Sigmoid colon (tissue), 7 donors: ENCODE results near the gene PPP2R2C. TPM values are rescaled to one million over a fixed set of nuclear protein-coding genes. Genes with fewer than 3 reads are reported as not detected.

Source experiments
- DNase-seq: peaks from one replicate; pipeline ENCODE4 v3.0.0-alpha.2; 2019
- H3K27ac ChIP-seq, 4 donors: fragments of 200-600 bp; sonication (generic); one replicate each; pipeline ENCODE4 v1.5.1; 2016 to 2019; ENCODE audit warnings: mild to moderate bottlenecking in 1 of 4
- H3K27me3 ChIP-seq, 3 donors: fragments of 200-600 bp; sonication (generic); one replicate each; pipeline ENCODE4 v1.5.1; 2019; ENCODE audit warnings: mild to moderate bottlenecking in 1 of 3
- H3K36me3 ChIP-seq, 4 donors: fragments of 200-600 bp; sonication (generic); one replicate each; pipeline ENCODE4 v1.5.1; 2016 to 2019
- H3K4me1 ChIP-seq, 4 donors: fragments of 200-600 bp; sonication (generic); one replicate each; pipeline ENCODE4 v1.5.1; 2017 to 2019
- H3K4me3 ChIP-seq, 4 donors: fragments of 200-600 bp; sonication (generic); one replicate each; pipeline ENCODE4 v1.5.1; 2017 to 2019; ENCODE audit warnings: mild to moderate bottlenecking in 2 of 4, moderate library complexity in 1 of 4
- H3K9me3 ChIP-seq, 4 donors: fragments of 200-600 bp in 3 of 4; sonication (generic) in 3 of 4; one replicate each; pipeline versions ENCODE4 v1.5.1 to v1.6.1; 2013 to 2019
- EP300 ChIP-seq, 4 donors: sonication (generic); formaldehyde crosslinking; IDR thresholded peaks; one replicate each; pipeline ENCODE4 v1.6.1; 2017; ENCODE audit warnings: antibody characterized with exemption in 4 of 4
- POLR2A ChIP-seq, 2 donors: fragments of 450-650 bp; IDR thresholded peaks; one replicate each; pipeline ENCODE4 v1.6.1; 2016; ENCODE audit warnings: antibody characterized with exemption in 2 of 2, mild to moderate bottlenecking in 2 of 2, moderate library complexity in 2 of 2
- POLR2AphosphoS5 ChIP-seq, 4 donors: sonication (generic); formaldehyde crosslinking; IDR thresholded peaks; one replicate each; pipeline ENCODE4 v1.6.1; 2017; ENCODE audit warnings: antibody characterized with exemption in 4 of 4
- WGBS, 2 donors: extraction: QIAGEN DNeasy Blood & Tissue Kit; methylation state at CpG; one replicate each; pipeline ENCODE4 v1.1.7; 2013; 5-methylcytosine and 5-hydroxymethylcytosine counted together
- intact Hi-C: fragments of 100-400 bp; cut with DNase I; formaldehyde crosslinking; loops from one replicate; pipeline ENCODE4 v1.15.1; 2023
- polyA plus RNA-seq, 3 donors: library from polyadenylated mRNA; stranded (reverse); fragments of 200-250 nt; gene quantifications; one replicate each; pipeline ENCODE4 v1.2.3, GENCODE V29; 2013
- total RNA-seq, 4 donors: library from RNA; depleted of rRNA; stranded (reverse); fragments of >200 nt; gene quantifications; one replicate each; pipeline ENCODE4 v1.1.0, GENCODE V29; 2016
- TF ChIP-seq, protein P1 (sequence below), 4 experiments: fragments of 450-650 bp in 3 of 4; fragments of 200-600 bp in 1 of 4; IDR thresholded peaks; one replicate each; pipeline ENCODE4 v1.5.1; 2016 to 2019; ENCODE audit warnings: antibody characterized with exemption in 4 of 4, mild to moderate bottlenecking in 3 of 4, moderate library complexity in 2 of 4
- donor health status: healthy with polysubstance abuse.
- donor health status: Bipolar disorder and iron deficiency.
- donor health status: healthy.

Gene PPP2R2C
- total and polyA plus RNA-seq, 7 donors: 0.49 to 2.8 (median 1.1) TPM; not detected in 2

DNA sequence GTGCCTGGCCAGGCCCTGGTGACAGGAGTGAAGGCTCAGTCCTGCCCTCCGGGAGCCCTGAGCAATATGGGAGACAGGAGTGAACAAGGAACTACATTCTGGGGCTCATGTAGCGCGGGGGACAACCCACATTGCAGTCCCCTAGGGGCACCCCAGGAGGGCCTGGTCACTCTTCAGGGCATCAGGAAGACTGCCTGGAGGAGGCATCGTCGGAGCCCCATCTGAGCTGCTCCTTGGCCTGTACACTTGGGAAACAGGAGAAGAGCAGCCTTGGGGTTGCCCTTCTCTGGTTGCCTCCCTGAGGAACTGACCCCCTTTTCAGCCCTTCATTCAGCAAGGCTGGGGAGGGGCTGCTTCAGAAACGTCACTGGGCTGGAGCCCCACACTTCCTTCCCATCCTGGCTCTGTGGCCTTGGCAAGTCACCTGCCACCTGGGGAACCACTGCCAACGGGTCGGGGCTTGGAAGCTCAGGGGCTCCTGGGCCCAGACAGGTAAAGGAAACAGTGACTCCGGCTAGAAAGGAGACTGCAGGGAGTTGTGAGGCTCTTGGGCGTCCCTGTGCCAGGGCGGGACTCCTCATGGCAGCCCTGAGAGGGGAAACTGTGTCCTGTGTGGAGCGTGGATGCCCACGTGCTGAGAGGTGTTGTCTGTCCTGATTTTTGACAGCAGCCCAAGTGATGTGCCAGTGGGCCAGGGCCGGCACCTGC lies 192.7 kb downstream of the PPP2R2C start:
- intact Hi-C loops: loop anchor here (10.0 kb wide), 2 partner anchors 295 to 505 kb away; partner anchors contain the start of genes KIAA0232 and MAN2B2
- H3K27me3 ChIP-seq: no peaks in the 10 kb centered on the region
- no peaks in the 10 kb centered on the region for H3K9me3 ChIP-seq
- H3K4me1 ChIP-seq: peaks cover 0 to 71% (median 64%) of the 10 kb centered on the region in 4 donors
- peaks cover 0 to 33% (median 14%) of the 10 kb centered on the region in 4 donors for H3K36me3 ChIP-seq
- peak overlapping the region in 2 of 4 donors; percentile 93 to 96 for H3K27ac ChIP-seq
- DNase-seq: no peak
- TF ChIP-seq, protein P1, sequence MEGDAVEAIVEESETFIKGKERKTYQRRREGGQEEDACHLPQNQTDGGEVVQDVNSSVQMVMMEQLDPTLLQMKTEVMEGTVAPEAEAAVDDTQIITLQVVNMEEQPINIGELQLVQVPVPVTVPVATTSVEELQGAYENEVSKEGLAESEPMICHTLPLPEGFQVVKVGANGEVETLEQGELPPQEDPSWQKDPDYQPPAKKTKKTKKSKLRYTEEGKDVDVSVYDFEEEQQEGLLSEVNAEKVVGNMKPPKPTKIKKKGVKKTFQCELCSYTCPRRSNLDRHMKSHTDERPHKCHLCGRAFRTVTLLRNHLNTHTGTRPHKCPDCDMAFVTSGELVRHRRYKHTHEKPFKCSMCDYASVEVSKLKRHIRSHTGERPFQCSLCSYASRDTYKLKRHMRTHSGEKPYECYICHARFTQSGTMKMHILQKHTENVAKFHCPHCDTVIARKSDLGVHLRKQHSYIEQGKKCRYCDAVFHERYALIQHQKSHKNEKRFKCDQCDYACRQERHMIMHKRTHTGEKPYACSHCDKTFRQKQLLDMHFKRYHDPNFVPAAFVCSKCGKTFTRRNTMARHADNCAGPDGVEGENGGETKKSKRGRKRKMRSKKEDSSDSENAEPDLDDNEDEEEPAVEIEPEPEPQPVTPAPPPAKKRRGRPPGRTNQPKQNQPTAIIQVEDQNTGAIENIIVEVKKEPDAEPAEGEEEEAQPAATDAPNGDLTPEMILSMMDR (IDR thresholded peaks at IDR 0.05): no peak
- TF ChIP-seq EP300 (IDR thresholded peaks at IDR 0.05) (no peak), POLR2A (IDR thresholded peaks at IDR 0.05) (no peak)
- WGBS, 2 donors: 89 to 92% methylated on average over 14 of the region's 14 CpGs
- no peak overlapping the region for H3K4me3 ChIP-seq

DNA sequence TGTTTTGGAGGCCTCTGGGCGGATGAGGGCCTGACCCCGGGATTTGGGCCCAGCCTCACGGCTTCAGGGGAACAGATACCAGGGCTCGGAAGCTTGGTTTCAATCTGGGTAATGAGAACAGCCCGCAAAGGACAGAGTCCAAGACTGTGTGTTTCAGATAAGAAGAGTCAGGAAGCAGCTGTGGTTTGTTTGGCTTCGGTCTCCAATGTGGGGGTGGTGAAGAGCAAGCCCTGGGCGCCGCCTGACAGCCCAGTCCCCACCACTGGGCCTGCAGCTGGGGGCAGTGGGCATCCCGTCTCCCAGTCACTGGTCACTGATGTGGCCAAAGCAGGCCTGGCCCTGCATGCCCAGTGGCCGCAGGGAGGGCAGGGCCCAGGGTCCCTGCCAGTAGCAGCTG lies 193.6 kb downstream of the PPP2R2C start:
- Histone ChIP-seq H3K27ac (peak overlapping the region; percentile 12 to 96 (median 58)), H3K27me3 (no peaks in the 10 kb centered on the region), H3K4me1 (peaks cover 0 to 81% (median 71%) of the 10 kb centered on the region in 4 donors), H3K9me3 (no peaks in the 10 kb centered on the region), H3K4me3 (no peak overlapping the region), H3K36me3 (peaks cover 0 to 30% (median 14%) of the 10 kb centered on the region in 4 donors)
- 11 to 16% methylated on average over 10 of the region's 10 CpGs for WGBS, 2 donors
- no peak for DNase-seq
- TF ChIP-seq, protein P1 (IDR thresholded peaks at IDR 0.05): no peak
- TF ChIP-seq POLR2AphosphoS5 (IDR thresholded peaks at IDR 0.05) (peak in 3 of 4 donors; percentile 11 to 48 (median 37)), POLR2A (IDR thresholded peaks at IDR 0.05) (no peak), EP300 (IDR thresholded peaks at IDR 0.05) (no peak)
- intact Hi-C loops: loop anchor here (10.0 kb wide), 2 partner anchors 296 to 506 kb away; partner anchors contain the start of genes KIAA0232 and MAN2B2

DNA sequence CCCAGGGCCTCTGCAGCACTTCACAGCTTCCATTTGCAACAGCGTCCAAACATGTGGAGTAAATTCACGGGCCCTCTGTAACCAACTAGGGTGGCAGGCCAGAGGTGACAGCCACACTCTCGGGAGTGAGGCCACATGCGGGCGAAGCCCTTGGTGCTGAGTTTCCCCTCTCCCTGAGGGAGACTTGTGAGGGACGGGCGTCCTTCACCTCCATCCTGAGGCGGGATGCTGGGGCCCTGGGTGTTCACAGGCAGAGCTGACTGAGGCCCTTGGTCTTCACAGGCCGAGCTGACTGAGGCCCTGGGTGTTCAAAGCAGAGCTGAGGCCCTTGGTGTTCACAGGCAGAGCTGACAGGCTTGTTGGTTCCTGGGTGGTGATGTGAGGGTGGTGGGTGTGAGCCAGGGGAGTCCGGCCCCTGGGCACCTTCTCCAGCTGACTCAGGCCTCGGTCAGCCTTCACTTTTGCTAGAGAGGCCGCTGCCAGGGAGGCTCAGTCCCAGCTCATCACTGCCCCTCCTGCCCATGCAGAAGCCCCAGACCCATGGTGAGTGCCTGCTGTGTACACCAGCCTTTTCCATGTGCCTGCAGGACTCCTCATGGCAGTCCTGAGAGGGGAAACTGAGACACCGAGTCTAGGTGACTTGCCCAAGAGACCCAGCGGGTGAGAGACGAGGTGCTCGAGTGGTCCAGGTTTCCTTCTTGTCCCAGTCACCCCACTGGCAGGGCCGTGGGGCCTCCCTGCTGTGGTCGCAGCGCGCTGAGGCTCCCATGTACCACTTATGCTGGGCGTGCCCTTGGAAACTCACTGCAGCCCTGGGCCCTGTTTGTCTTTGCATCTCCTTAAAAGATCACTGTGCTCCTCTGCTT lies 194.2 kb downstream of the PPP2R2C start:
- H3K27ac ChIP-seq: peak overlapping the region; percentile 12 to 96 (median 58)
- TF ChIP-seq POLR2AphosphoS5 (IDR thresholded peaks at IDR 0.05) (no peak), EP300 (IDR thresholded peaks at IDR 0.05) (no peak), POLR2A (IDR thresholded peaks at IDR 0.05) (no peak)
- TF ChIP-seq, protein P1 (IDR thresholded peaks at IDR 0.05): no peak
- H3K36me3 ChIP-seq: peaks cover 0 to 30% (median 14%) of the 10 kb centered on the region in 4 donors
- H3K27me3 ChIP-seq: no peaks in the 10 kb centered on the region
- no peak overlapping the region for H3K4me3 ChIP-seq
- intact Hi-C loops: loop anchor here (10.0 kb wide), 2 partner anchors 297 to 507 kb away; partner anchors contain the start of genes KIAA0232 and MAN2B2
- H3K4me1 ChIP-seq: peaks cover 0 to 81% (median 75%) of the 10 kb centered on the region in 4 donors
- WGBS, 2 donors: 70 to 76% methylated on average over 21 of the region's 21 CpGs
- no peaks in the 10 kb centered on the region for H3K9me3 ChIP-seq
- no peak for DNase-seq

DNA sequence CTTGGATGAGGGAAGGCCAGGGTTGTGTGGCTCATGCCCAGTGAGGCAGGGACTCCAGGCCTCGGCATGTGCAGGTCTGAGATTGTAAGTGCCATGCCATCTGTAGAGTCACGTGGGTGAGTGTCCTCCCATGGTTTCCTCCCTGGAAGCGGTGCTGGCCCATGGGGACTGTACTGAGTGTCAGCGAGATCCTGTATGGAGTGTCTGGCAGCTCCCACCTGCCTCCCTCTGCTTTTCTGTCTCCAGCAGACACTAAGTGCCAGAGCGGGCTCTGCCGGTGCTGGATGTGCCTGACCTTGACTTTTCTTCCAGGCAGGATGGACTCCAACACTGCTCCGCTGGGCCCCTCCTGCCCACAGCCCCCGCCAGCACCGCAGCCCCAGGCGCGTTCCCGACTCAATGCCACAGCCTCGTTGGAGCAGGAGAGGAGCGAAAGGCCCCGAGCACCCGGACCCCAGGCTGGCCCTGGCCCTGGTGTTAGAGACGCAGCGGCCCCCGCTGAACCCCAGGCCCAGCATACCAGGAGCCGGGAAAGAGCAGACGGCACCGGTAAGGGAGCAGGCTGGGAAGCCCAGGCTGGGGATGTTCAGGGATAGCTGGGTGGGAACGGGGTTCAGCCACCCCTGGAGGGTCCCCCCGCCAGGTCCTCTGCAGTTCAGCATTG lies 195.1 kb downstream of the PPP2R2C start:
- TF ChIP-seq POLR2A (IDR thresholded peaks at IDR 0.05): no peak
- no peak for TF ChIP-seq EP300 (IDR thresholded peaks at IDR 0.05)
- Histone ChIP-seq H3K9me3 (no peaks in the 10 kb centered on the region), H3K4me3 (no peak overlapping the region), H3K4me1 (peaks cover 0 to 81% (median 75%) of the 10 kb centered on the region in 4 donors), H3K27ac (peak overlapping the region; percentile 61 to 96 (median 86)), H3K27me3 (no peaks in the 10 kb centered on the region), H3K36me3 (peaks cover 0 to 30% (median 14%) of the 10 kb centered on the region in 4 donors)
- WGBS, 2 donors: 91 to 92% methylated on average over 24 of the region's 24 CpGs
- intact Hi-C loops: loop anchor here (10.0 kb wide), 2 partner anchors 298 to 508 kb away; partner anchors contain the start of genes KIAA0232 and MAN2B2
- peak; percentile 65 for DNase-seq
